ENCODE data around the gene ATP2A2. TPM values are rescaled to one million over a fixed set of nuclear protein-coding genes. Genes with fewer than 3 reads are reported as not detected.

The ATP2A2 gene
- total and polyA plus RNA-seq, 2 of the 4 experiments (the other 2 are of a cell fraction): 166 to 225 TPM

DNA sequence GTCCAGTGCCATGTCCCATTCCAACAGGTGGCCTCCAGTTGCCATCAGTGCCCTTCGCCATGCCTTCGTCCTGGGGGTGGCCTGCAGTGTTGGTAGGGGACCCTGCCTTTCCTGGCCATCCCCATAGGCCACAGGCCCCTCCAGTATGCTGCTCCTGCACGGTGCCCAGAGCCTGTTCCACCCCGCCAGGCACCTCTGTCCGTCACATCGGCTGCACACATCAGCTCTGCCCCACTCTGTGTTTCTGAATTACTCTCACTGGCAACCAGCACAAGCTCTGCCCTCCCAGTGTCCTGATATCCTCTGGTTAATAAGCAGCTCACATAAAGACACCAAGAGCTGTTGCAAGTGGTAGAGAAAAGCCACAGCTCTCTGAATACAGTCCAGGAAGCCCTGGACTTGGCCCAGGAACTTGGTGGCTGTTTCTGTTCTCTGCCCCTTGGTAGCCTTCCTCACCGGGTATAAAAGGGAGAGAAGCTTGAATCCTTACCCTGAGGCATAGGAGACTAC lies 31.3 kb upstream of the ATP2A2 start (continued):
- no peak for TF ChIP-seq CEBPB (IDR thresholded peaks at IDR 0.05; ENCODE audit: low read depth, low read length)

DNA sequence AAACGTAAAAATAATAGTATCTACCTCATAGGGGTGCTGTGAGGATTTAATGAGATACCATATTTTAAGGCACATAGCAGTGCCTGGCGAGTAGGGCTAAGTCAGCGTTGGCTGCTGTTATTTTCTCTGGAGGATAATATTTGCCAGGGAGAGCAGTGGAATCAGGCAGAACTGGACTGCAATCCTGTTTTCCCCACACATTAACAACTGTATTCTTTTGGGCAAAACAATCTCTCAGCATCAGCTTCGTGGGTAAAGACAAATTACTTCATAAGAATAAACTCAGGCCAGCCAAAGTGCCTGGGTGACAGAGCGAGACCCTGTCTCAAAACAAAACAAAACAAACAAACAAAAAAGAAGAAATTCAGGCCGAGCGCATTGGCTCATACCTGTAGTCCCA lies 29.7 kb upstream of the ATP2A2 start:
- Histone ChIP-seq H3K27me3 (ENCODE audit: control insufficient read depth, insufficient read depth, low read length) (no peaks in the 10 kb centered on the region), H2BK15ac (ENCODE audit: low read depth, low read length) (no peak overlapping the region), H3K27ac (ENCODE audit: insufficient read depth, low read length) (no peak overlapping the region), H3K56ac (ENCODE audit: extremely low read depth, insufficient read depth, low read length) (no peak overlapping the region), H2BK120ac (ENCODE audit: low read depth, low read length) (no peak overlapping the region), H3K9me1 (ENCODE audit: insufficient read depth, low read length) (peaks cover 26% of the 10 kb centered on the region), H2AFZ (replicated peaks; ENCODE audit: low read length, poor library complexity) (no peak overlapping the region), H4K91ac (ENCODE audit: insufficient read depth, low read depth, low read length) (no peak overlapping the region), H4K5ac (ENCODE audit: low read depth, low read length) (no peak overlapping the region), H3K4me3 (ENCODE audit: insufficient read depth, low read depth, low read length) (no peak overlapping the region), H3K14ac (replicated peaks; ENCODE audit: low read depth, low read length) (no peak overlapping the region), H3K23ac (ENCODE audit: low read depth, low read length) (no peak overlapping the region), H2AK5ac (ENCODE audit: low read depth, low read length) (no peak overlapping the region), H2BK5ac (ENCODE audit: low read depth, low read length, poor library complexity, severe bottlenecking) (no peak overlapping the region), H2BK20ac (ENCODE audit: low read depth, low read length) (no peak overlapping the region), H3K79me1 (ENCODE audit: low read depth in 1 of 2, low read length in 2 of 2) (0 out of 4 replicates have a peak, but pooled peaks cover 0 to 4% of the 10 kb centered on the region in 2 experiments), H3K18ac (ENCODE audit: low read depth, low read length) (no peak overlapping the region), H4K20me1 (ENCODE audit: insufficient read depth, low read length) (no peaks in the 10 kb centered on the region), H3K4me1 (ENCODE audit: control insufficient read depth, insufficient read depth, low read length) (peaks cover 33% of the 10 kb centered on the region; the same call in 1 of the 2 replicates), H3K9me3 (ENCODE audit: control insufficient read depth, insufficient read depth, low read length) (no peaks in the 10 kb centered on the region), H4K8ac (ENCODE audit: low read depth in 2 of 2, low read length in 2 of 2) (no peak overlapping the region), H3K4ac (ENCODE audit: low read depth, low read length) (no peak overlapping the region), H3K9ac (ENCODE audit: low read depth, low read length) (no peak overlapping the region), H2AK9ac (replicated peaks; ENCODE audit: low read depth, low read length, poor library complexity) (no peak overlapping the region), H3K4me2 (ENCODE audit: low read depth, low read length) (no peak overlapping the region), H3K36me3 (ENCODE audit: control insufficient read depth, insufficient read depth, low read length) (no peaks in the 10 kb centered on the region)
- ATAC-seq (ENCODE audit: low read depth): no peak
- CTCF ChIA-PET: interaction anchor here (0.7 kb wide), 1 partner anchor 149 kb away, joined by 4 read pairs; no protein-coding TSS in a partner anchor
- no CpG with 5 or more reads among the region's 7 CpGs for WGBS, 2 experiments (ENCODE audit: extremely low coverage in 2 of 2, insufficient read length in 1 of 2)
- no peak for DNase-seq
- POLR2A ChIA-PET (ENCODE audit: unreplicated experiment): no interaction called here
- BruUV-seq (replicated peaks): no TSS peak
- in situ Hi-C loops (cut with MboI; ENCODE audit: low sequenced_read_pairs): no loop called here
- intact Hi-C loops (cut with micrococcal nuclease): no loop called here
- dilution Hi-C loops (cut with HindIII; ENCODE audit: low sequenced_read_pairs, unreplicated experiment): no loop called here
- no peak for TF ChIP-seq BHLHE40 (IDR thresholded peaks at IDR 0.05; ENCODE audit: low read depth, low read length)
- TF ChIP-seq, protein P1, sequence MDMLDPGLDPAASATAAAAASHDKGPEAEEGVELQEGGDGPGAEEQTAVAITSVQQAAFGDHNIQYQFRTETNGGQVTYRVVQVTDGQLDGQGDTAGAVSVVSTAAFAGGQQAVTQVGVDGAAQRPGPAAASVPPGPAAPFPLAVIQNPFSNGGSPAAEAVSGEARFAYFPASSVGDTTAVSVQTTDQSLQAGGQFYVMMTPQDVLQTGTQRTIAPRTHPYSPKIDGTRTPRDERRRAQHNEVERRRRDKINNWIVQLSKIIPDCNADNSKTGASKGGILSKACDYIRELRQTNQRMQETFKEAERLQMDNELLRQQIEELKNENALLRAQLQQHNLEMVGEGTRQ (IDR thresholded peaks at IDR 0.05; ENCODE audit: low read depth, low read length): no peak
- no peak for TF ChIP-seq MXI1 (IDR thresholded peaks at IDR 0.05; ENCODE audit: borderline replicate concordance, low read depth, low read length)
- TF ChIP-seq, protein P2, sequence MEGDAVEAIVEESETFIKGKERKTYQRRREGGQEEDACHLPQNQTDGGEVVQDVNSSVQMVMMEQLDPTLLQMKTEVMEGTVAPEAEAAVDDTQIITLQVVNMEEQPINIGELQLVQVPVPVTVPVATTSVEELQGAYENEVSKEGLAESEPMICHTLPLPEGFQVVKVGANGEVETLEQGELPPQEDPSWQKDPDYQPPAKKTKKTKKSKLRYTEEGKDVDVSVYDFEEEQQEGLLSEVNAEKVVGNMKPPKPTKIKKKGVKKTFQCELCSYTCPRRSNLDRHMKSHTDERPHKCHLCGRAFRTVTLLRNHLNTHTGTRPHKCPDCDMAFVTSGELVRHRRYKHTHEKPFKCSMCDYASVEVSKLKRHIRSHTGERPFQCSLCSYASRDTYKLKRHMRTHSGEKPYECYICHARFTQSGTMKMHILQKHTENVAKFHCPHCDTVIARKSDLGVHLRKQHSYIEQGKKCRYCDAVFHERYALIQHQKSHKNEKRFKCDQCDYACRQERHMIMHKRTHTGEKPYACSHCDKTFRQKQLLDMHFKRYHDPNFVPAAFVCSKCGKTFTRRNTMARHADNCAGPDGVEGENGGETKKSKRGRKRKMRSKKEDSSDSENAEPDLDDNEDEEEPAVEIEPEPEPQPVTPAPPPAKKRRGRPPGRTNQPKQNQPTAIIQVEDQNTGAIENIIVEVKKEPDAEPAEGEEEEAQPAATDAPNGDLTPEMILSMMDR (conservative IDR thresholded peaks at IDR 0.05; ENCODE audit: low read depth, low read length): no peak
- TF ChIP-seq SMC3 (IDR thresholded peaks at IDR 0.05; ENCODE audit: low read depth, low read length): no peak
- TF ChIP-seq MAZ (IDR thresholded peaks at IDR 0.05; ENCODE audit: borderline replicate concordance, low read depth, low read length): no peak
- no peak for TF ChIP-seq NFE2L2 (IDR thresholded peaks at IDR 0.05; ENCODE audit: low read depth, low read length)
- TF ChIP-seq, protein P3, sequence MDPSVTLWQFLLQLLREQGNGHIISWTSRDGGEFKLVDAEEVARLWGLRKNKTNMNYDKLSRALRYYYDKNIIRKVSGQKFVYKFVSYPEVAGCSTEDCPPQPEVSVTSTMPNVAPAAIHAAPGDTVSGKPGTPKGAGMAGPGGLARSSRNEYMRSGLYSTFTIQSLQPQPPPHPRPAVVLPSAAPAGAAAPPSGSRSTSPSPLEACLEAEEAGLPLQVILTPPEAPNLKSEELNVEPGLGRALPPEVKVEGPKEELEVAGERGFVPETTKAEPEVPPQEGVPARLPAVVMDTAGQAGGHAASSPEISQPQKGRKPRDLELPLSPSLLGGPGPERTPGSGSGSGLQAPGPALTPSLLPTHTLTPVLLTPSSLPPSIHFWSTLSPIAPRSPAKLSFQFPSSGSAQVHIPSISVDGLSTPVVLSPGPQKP (IDR thresholded peaks at IDR 0.05; ENCODE audit: borderline replicate concordance, low read depth, low read length): no peak
- TF ChIP-seq RCOR1 (IDR thresholded peaks at IDR 0.05; ENCODE audit: insufficient replicate concordance, low read length): no peak
- TF ChIP-seq CEBPB (IDR thresholded peaks at IDR 0.05; ENCODE audit: low read depth, low read length): no peak
- TF ChIP-seq RAD21 (IDR thresholded peaks at IDR 0.05; ENCODE audit: low read length): no peak
- TF ChIP-seq POLR2A (IDR thresholded peaks at IDR 0.05; ENCODE audit: low read depth, low read length): no peak
- no peak for TF ChIP-seq MAFK (IDR thresholded peaks at IDR 0.05; ENCODE audit: low read depth, low read length)
- no peak for TF ChIP-seq CHD1 (IDR thresholded peaks at IDR 0.05; ENCODE audit: low read depth, low read length)
